Measurements from ENCODE around the gene RAD9A.

Gene RAD9A

GRCh38 chr11:67391304-67392182, at the start of gene RAD9A:
Gene RAD9A (plus strand): TSS chr11:67391986. CDS start chr11:67392045, 59 bp downstream.
- DNase-seq, result peak; percentile 98

GRCh38 chr11:67344264-67344663, 47.5 kb upstream of the RAD9A start:
- peak; percentile 22 for DNase-seq

- DNase-seq, result no peak
These were observed 46.4 kb upstream of the RAD9A start for GRCh38 chr11:67345247-67345919.

GRCh38 chr11:67345920-67346819, 45.6 kb upstream of the RAD9A start:
- peak; percentile 64 for DNase-seq

GRCh38 chr11:67347964-67348749, 43.6 kb upstream of the RAD9A start:
- peak; percentile 70 for DNase-seq

- no peak for DNase-seq
These were observed 42.8 kb upstream of the RAD9A start for GRCh38 chr11:67349036-67349435.

- DNase-seq, result no peak
These were observed 42.3 kb upstream of the RAD9A start for GRCh38 chr11:67349457-67349856.

GRCh38 chr11:67349928-67350465, 41.8 kb upstream of the RAD9A start:
- no peak for DNase-seq

GRCh38 chr11:67351275-67352005, 40.3 kb upstream of the RAD9A start:
- peak; percentile 87 for DNase-seq

GRCh38 chr11:67352546-67353316, 39.1 kb upstream of the RAD9A start:
- peak; percentile 74 for DNase-seq

- peak; percentile 98 for DNase-seq
These were observed 38.3 kb upstream of the RAD9A start, which contains the start of gene POLD4 for GRCh38 chr11:67353317-67354074. Gene POLD4 (minus strand): TSS chr11:67353546. CDS start chr11:67353399, 147 bp downstream.

GRCh38 chr11:67354075-67355022, 37.4 kb upstream of the RAD9A start:
- peak; percentile 71 for DNase-seq

GRCh38 chr11:67355023-67355793, 36.6 kb upstream of the RAD9A start:
- no peak for DNase-seq

GRCh38 chr11:67355794-67356386, 35.9 kb upstream of the RAD9A start:
- no peak for DNase-seq

GRCh38 chr11:67356387-67356863, 35.4 kb upstream of the RAD9A start:
- no peak for DNase-seq

GRCh38 chr11:67356864-67357561, 34.8 kb upstream of the RAD9A start:
- DNase-seq, result peak; percentile 89
